OCI-LY1 (cell line): Measurements from ENCODE around the gene PDE8A.

Experiments used
- H2AFZ ChIP-seq: fragments of 200-600 bp; sonication (generic), shearing (Covaris generic); 2 replicates; pipeline ENCODE4 v1.6.0; 2014; ENCODE audit warnings: antibody characterized with exemption, mild to moderate bottlenecking, low read length
- H3F3A ChIP-seq: fragments of 200-600 bp; sonication (generic), shearing (Covaris generic); 2 replicates; pipeline ENCODE4 v1.6.0; 2014; ENCODE audit warnings: mild to moderate bottlenecking, antibody characterized with exemption, low read length, moderate library complexity; ENCODE audit not compliant: insufficient read depth
- H3K27ac ChIP-seq: fragments of 200-600 bp; sonication (generic); 2 replicates; pipeline ENCODE4 v1.5.1; 2014; ENCODE audit warnings: low read length, mixed run types, mild to moderate bottlenecking, low read depth; ENCODE audit not compliant: poor library complexity, severe bottlenecking
- H3K27me3 ChIP-seq: fragments of 200-600 bp; sonication (generic); 2 replicates; pipeline ENCODE4 v1.6.0; 2014; ENCODE audit warnings: antibody characterized with exemption, mild to moderate bottlenecking, low read length, moderate library complexity; ENCODE audit not compliant: insufficient read depth
- H3K36me3 ChIP-seq: fragments of 200-600 bp; sonication (generic); 2 replicates; pipeline ENCODE4 v1.6.1; 2014; ENCODE audit warnings: mild to moderate bottlenecking, antibody characterized with exemption, low read length, moderate library complexity, mixed read lengths; ENCODE audit not compliant: insufficient read depth
- H3K4me1 ChIP-seq: fragments of 200-600 bp; sonication (generic); 2 replicates; pipeline ENCODE4 v1.5.1; 2014; ENCODE audit warnings: mild to moderate bottlenecking, low read length, moderate library complexity; ENCODE audit not compliant: insufficient read depth, severe bottlenecking
- H3K4me2 ChIP-seq: fragments of 200-600 bp; sonication (generic), shearing (Covaris generic); 2 replicates; pipeline ENCODE4 v1.6.1; 2014; ENCODE audit warnings: low read length
- H3K4me3 ChIP-seq: fragments of 200-600 bp; sonication (generic); 2 replicates; pipeline ENCODE4 v1.5.1; 2014; ENCODE audit warnings: low read length, low read depth, mild to moderate bottlenecking, mixed read lengths; ENCODE audit not compliant: poor library complexity, severe bottlenecking
- H3K79me2 ChIP-seq: fragments of 200-600 bp; shearing (Covaris generic); 2 replicates; pipeline ENCODE4 v1.6.1; 2016; ENCODE audit warnings: mixed run types, low read length, mixed read lengths; ENCODE audit not compliant: insufficient read depth
- H3K9ac ChIP-seq: fragments of 200-600 bp; sonication (generic), shearing (Covaris generic); 2 replicates; pipeline ENCODE4 v1.6.1; 2014; ENCODE audit warnings: mild to moderate bottlenecking, low read length, mixed read lengths
- H3K9me2 ChIP-seq: fragments of 200-600 bp; sonication (generic), shearing (Covaris generic); 2 replicates; pipeline ENCODE4 v1.6.1; 2014; ENCODE audit warnings: low read depth, mild to moderate bottlenecking, low read length, mixed read lengths
- H3K9me3 ChIP-seq: fragments of 200-600 bp; shearing (Covaris generic); 2 replicates; pipeline ENCODE4 v1.6.1; 2014; ENCODE audit warnings: low read length, mixed read lengths
- H4K20me1 ChIP-seq: fragments of 200-600 bp; sonication (generic), shearing (Covaris generic); 2 replicates; pipeline ENCODE4 v1.6.0; 2016; ENCODE audit warnings: mild to moderate bottlenecking, low read length; ENCODE audit not compliant: insufficient read depth
- CTCF ChIP-seq: fragments of 200-600 bp; sonication (generic), shearing (Covaris generic); IDR thresholded peaks from 2 replicates; pipeline ENCODE4 v1.5.1; 2017; ENCODE audit warnings: mild to moderate bottlenecking, antibody characterized with exemption, low read length, moderate library complexity, mixed read lengths
- EZH2 ChIP-seq: fragments of 200-600 bp; sonication (generic), shearing (Covaris generic); IDR thresholded peaks from 2 replicates; pipeline ENCODE4 v1.8.0; 2017; ENCODE audit warnings: borderline replicate concordance, mixed run types, mild to moderate bottlenecking, antibody characterized with exemption, low read length, moderate library complexity, mixed read lengths

Gene PDE8A

GRCh38 chr15:84950570-84951111, 31.0 kb upstream of the PDE8A start:
- Histone ChIP-seq H4K20me1 (no peaks in the 10 kb centered on the region), H3K9me2 (no peaks in the 10 kb centered on the region), H2AFZ (no peak overlapping the region), H3K4me2 (no peak overlapping the region), H3K4me3 (no peak overlapping the region), H3K27me3 (peaks cover 9% of the 10 kb centered on the region), H3K4me1 (no peaks in the 10 kb centered on the region), H3K79me2 (no peaks in the 10 kb centered on the region), H3K9me3 (no peaks in the 10 kb centered on the region), H3K9ac (no peak overlapping the region), H3K36me3 (no peaks in the 10 kb centered on the region), H3K27ac (no peak overlapping the region), H3F3A (no peaks in the 10 kb centered on the region)
- TF ChIP-seq CTCF (no peak), EZH2 (no peak)

GRCh38 chr15:84951736-84952135, 29.9 kb upstream of the PDE8A start:
- no peaks in the 10 kb centered on the region for H3K9me2 ChIP-seq
- TF ChIP-seq CTCF (no peak), EZH2 (no peak)
- H3K9me3 ChIP-seq = no peaks in the 10 kb centered on the region
- peaks cover 9% of the 10 kb centered on the region for H3K27me3 ChIP-seq
- H3K9ac ChIP-seq = no peak overlapping the region
- no peaks in the 10 kb centered on the region for H4K20me1 ChIP-seq
- H2AFZ ChIP-seq = no peak overlapping the region
- no peaks in the 10 kb centered on the region for H3K36me3 ChIP-seq
- H3K4me3 ChIP-seq = no peak overlapping the region
- no peaks in the 10 kb centered on the region for H3F3A ChIP-seq
- H3K4me2 ChIP-seq = no peak overlapping the region
- H3K79me2 ChIP-seq = no peaks in the 10 kb centered on the region
- no peaks in the 10 kb centered on the region for H3K4me1 ChIP-seq
- H3K27ac ChIP-seq = no peak overlapping the region

- no peaks in the 10 kb centered on the region for H3K79me2 ChIP-seq
- H3K4me2 ChIP-seq = no peak overlapping the region
- no peaks in the 10 kb centered on the region for H4K20me1 ChIP-seq
- no peaks in the 10 kb centered on the region for H3F3A ChIP-seq
- H3K9ac ChIP-seq = no peak overlapping the region
- H3K9me3 ChIP-seq = no peaks in the 10 kb centered on the region
- H3K9me2 ChIP-seq = no peaks in the 10 kb centered on the region
- TF ChIP-seq CTCF = no peak
- no peak for TF ChIP-seq EZH2
- no peaks in the 10 kb centered on the region for H3K36me3 ChIP-seq
- H3K4me1 ChIP-seq = no peaks in the 10 kb centered on the region
- H3K27ac ChIP-seq = no peak overlapping the region
- H3K27me3 ChIP-seq = peaks cover 6% of the 10 kb centered on the region; the same call in 1 of the 2 replicates
- H3K4me3 ChIP-seq = no peak overlapping the region
- H2AFZ ChIP-seq = no peak overlapping the region
Measured at GRCh38 chr15:84953136-84953535, 28.5 kb upstream of the PDE8A start.
